Measurements from ENCODE around the gene RBMS3.
A peak's percentile ranks its signal among the peaks of the same experiment; 100 is the strongest.

RBMS3 gene

DNA sequence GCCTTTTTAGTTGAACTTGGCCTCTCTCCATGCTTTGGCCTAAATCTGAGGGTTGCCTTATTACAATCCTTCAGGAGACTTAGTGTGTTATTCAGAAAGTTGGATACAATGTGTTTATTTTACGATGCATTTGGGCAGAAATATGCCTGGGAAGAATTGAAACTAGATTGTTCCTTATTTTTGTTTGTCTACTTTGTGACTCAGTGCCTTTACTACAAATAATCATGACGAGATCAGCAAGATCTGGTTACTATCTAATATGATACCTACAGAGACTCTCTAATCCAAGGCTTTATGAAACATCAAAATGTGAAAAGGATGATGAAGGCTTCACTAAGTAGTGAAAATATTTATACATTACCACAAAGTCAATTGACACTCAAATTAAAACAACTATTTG lies 82.2 kb downstream of the RBMS3 start:
- TF ChIP-seq, protein P1, sequence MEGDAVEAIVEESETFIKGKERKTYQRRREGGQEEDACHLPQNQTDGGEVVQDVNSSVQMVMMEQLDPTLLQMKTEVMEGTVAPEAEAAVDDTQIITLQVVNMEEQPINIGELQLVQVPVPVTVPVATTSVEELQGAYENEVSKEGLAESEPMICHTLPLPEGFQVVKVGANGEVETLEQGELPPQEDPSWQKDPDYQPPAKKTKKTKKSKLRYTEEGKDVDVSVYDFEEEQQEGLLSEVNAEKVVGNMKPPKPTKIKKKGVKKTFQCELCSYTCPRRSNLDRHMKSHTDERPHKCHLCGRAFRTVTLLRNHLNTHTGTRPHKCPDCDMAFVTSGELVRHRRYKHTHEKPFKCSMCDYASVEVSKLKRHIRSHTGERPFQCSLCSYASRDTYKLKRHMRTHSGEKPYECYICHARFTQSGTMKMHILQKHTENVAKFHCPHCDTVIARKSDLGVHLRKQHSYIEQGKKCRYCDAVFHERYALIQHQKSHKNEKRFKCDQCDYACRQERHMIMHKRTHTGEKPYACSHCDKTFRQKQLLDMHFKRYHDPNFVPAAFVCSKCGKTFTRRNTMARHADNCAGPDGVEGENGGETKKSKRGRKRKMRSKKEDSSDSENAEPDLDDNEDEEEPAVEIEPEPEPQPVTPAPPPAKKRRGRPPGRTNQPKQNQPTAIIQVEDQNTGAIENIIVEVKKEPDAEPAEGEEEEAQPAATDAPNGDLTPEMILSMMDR (IDR thresholded peaks at IDR 0.05), result no peak
- DNase-seq (ENCODE audit: low spot score), result no peak
- Histone ChIP-seq H3K27ac (no peak overlapping the region), H3K4me3 (no peak overlapping the region)

DNA sequence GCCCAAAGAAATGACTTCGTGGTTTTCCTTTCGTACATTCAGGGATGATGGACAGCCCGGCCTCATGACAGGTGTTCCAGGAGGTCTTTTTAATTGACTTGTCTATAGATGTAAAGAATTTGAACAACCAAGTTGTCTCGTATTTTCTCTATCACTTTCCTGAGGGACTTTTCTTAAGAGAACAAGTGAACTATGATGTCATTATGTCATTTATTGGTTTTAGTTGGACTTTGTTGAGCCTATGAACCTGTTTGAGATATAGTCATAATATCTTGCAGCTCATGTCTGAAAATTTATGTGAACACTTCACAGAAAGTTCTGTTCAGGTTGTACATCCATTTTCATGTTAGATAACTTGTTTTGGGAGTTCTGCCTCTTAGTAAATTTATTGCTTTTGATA lies 89.2 kb downstream of the RBMS3 start:
- Histone ChIP-seq H3K4me3 (no peak overlapping the region), H3K27ac (no peak overlapping the region)
- no peak for DNase-seq (ENCODE audit: low spot score)
- TF ChIP-seq, protein P1 (IDR thresholded peaks at IDR 0.05), result no peak

DNA sequence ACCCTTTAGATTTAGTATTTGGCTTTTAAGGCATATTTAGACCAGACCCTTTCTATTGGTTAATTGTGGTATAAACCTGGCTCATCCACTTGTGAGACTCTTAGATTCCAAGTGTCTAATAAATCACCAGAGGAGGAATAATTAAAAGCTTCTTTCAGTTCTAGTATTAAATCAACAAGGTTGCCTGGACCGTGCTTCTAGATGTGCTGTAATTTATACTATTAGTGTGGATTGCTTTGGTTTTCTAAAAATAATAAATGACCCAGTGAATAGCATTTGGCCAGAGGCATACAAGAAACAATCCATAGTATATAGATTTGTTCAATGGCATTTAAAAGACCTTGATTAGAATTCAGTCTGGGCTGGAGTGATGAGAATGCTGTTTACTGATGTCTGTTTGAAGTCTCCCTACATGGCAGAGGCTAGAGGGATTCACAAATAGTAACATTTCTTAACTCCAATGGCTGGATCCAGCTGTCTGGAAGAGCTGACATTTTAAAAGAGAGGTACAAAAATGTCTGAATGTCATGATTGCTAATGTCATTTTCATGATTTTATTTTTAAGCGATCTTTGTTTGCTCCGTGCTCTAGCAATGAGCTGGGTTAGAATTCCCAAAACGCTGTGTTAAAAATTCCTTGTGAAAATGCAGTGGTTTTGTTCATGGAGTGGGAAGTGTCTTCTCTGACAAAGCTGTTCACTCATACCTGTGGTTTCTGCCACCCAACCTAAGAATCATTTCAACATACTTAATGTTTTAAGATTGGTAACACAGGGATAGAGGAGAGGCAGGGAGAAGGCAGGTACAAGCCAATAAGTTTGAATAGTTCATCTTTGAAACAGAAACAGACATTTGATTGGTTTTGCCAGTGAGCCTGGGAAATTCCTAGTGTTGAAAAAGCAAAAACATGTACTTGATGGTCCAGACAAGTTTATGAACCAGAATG lies 89.9 kb downstream of the RBMS3 start:
- Histone ChIP-seq H3K27ac (no peak overlapping the region), H3K4me3 (peak overlapping the region; percentile 6)
- no peak for DNase-seq (ENCODE audit: low spot score)
- TF ChIP-seq, protein P1 (IDR thresholded peaks at IDR 0.05), result no peak

DNA sequence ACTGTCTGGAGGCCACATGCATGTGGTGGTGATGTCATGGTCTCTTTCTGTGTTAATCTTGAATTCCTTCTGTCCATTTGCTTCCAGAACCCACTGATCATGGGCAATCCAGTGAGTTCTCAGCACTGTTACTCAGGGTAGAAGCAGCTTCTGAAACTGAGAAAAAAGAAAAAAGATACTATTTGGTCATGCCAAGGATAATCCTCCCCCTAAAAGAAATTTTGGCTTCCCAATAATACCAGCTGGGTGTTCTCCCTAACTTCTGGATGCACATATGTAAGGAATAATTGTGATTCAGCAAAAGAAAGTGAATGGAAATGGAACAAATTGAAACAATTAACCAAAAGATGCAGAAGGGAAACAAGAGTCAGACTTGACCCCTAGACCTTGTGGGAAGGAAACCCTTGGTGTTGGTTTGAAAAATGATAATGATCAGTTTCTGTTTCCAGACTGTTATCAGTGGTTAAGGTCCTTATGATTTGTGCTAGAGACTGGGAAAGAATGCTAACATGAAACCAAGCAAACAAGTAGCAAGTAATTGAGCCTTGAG lies 92.3 kb downstream of the RBMS3 start:
- no peak overlapping the region for H3K27ac ChIP-seq
- DNase-seq (ENCODE audit: low spot score), result no peak
- TF ChIP-seq, protein P1 (IDR thresholded peaks at IDR 0.05), result no peak
- H3K4me3 ChIP-seq, result no peak overlapping the region

DNA sequence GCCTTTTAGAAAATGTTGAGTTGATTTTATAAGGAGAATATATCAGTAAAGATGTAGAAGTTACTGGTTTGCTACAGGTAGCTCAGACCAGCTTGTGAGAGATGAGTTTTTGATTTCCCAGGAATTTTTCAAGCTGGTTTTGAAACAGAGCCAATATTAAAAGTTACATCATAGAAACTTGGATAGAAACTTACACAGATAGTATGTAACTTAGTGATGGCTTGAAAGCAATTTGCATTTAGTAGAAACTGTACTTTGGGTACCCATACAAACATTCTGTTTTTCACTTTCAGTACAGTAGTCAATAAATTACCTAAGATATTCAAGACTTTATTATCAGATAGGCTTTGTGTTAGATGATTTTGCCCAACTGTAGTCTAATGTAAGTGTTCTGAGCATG lies 93.4 kb downstream of the RBMS3 start:
- Histone ChIP-seq H3K4me3 (no peak overlapping the region), H3K27ac (no peak overlapping the region)
- no peak for DNase-seq (ENCODE audit: low spot score)
- TF ChIP-seq, protein P1 (IDR thresholded peaks at IDR 0.05), result no peak

DNA sequence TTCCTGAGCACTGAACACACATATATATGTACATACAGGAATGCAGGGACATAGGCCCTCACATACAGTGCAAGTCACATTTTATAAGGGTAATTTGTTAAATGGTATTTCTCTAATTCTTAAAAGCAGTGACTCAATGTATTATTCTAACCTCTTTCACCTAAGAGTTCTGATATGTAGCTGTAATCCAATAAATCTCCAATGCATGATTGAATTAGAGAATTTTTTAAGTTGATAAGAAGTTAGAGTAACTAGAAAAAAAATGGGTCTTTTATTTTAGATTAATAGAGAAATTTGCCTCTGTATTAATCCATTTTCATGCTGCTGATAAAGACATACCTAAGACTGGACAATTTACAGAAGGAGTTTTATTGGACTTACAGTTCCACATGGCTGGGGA lies 98.2 kb downstream of the RBMS3 start:
- no peak for DNase-seq (ENCODE audit: low spot score)
- H3K4me3 ChIP-seq, result no peak overlapping the region
- TF ChIP-seq, protein P1 (IDR thresholded peaks at IDR 0.05), result no peak
- H3K27ac ChIP-seq, result no peak overlapping the region

DNA sequence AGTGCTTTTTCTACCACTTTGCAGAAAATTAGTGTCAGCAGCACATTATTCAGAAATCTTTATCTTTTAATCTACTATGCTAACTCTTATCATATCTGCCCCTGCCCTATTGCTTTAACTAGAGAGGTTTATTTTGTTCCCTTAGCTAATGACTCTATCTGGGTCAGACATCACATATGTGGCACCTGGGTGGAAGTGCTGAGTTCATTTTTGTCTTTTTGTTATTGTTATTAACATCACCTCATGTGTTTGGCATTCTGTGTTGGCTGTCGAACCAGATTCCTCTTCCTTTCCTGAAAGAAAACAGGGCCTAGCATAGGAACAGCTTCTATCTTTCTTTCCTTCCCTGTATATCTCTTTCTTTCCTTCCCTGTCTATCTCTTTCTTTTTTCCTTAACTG lies 100.7 kb downstream of the RBMS3 start:
- DNase-seq (ENCODE audit: low spot score), result no peak
- no peak overlapping the region for H3K4me3 ChIP-seq
- TF ChIP-seq, protein P1 (IDR thresholded peaks at IDR 0.05), result no peak
- H3K27ac ChIP-seq, result peak overlapping the region in 1 of 2 donors; percentile 70

Measured in coronary artery (tissue), 2 donors.